IMR-90 (cell line): ENCODE data around the gene SLC26A6. TPM values are rescaled to one million over a fixed set of nuclear protein-coding genes. Genes with fewer than 3 reads are reported as not detected.

Experiments used
- ATAC-seq: fragments of 200-7000 bp; cut with Tn5 transposase; 2 replicates; pipeline ENCODE4 v1.9.1; 2020; ENCODE audit warnings: low read depth, mild to moderate bottlenecking, moderate library complexity
- BruUV-seq: library from RNA; stranded (reverse); fragments of 400-500 nt; replicated peaks from 2 replicates; lab custom pipeline; 2021; lab: Mats Ljungman, UMichigan
- CTCF ChIA-PET: fragments of 300-600 bp; formaldehyde crosslinking; extraction: SDS; loops from one replicate; lab custom pipeline; 2021; ENCODE audit warnings: antibody characterized with exemption; lab: Yijun Ruan, JAX
- POLR2A ChIA-PET: fragments of 300-600 bp; sonication (Branson Sonifier 250); formaldehyde crosslinking; loops from one replicate; lab custom pipeline; 2022; ENCODE audit warnings: antibody characterized with exemption; ENCODE audit not compliant: unreplicated experiment; lab: Charles Lee
- DNase-seq: peaks from one replicate; pipeline ENCODE4 v3.0.0; 2013
- H2AFZ ChIP-seq: replicated peaks from 2 replicates; pipeline ENCODE3; 2013; ENCODE audit warnings: low read length, mild to moderate bottlenecking; ENCODE audit not compliant: poor library complexity
- H2AK5ac ChIP-seq: 2 replicates; pipeline ENCODE4 v1.6.1; 2013; ENCODE audit warnings: low read depth, low read length, inconsistent platforms
- H2AK9ac ChIP-seq: replicated peaks from 2 replicates; pipeline ENCODE3; 2013; ENCODE audit warnings: mild to moderate bottlenecking, low read depth, low read length, moderate library complexity; ENCODE audit not compliant: poor library complexity
- H2BK120ac ChIP-seq: 2 replicates; pipeline ENCODE4 v1.6.1; 2013; ENCODE audit warnings: low read depth, low read length, inconsistent platforms
- H2BK15ac ChIP-seq: 3 replicates; pipeline ENCODE4 v1.6.1; 2013; ENCODE audit warnings: low read depth, low read length, inconsistent platforms
- H2BK20ac ChIP-seq: 2 replicates; pipeline ENCODE4 v1.6.1; 2013; ENCODE audit warnings: low read depth, mild to moderate bottlenecking, inconsistent platforms, low read length, moderate library complexity
- H2BK5ac ChIP-seq: 2 replicates; pipeline ENCODE4 v1.6.1; 2013; ENCODE audit warnings: mild to moderate bottlenecking, low read depth, low read length, inconsistent platforms; ENCODE audit not compliant: poor library complexity, severe bottlenecking
- H3K14ac ChIP-seq: replicated peaks from 2 replicates; pipeline ENCODE4 v1.6.1; 2013; ENCODE audit warnings: low read depth, low read length, inconsistent platforms
- H3K18ac ChIP-seq: 2 replicates; pipeline ENCODE4 v1.6.1; 2013; ENCODE audit warnings: low read depth, low read length, control low read depth
- H3K23ac ChIP-seq: 2 replicates; pipeline ENCODE4 v1.6.1; 2013; ENCODE audit warnings: low read depth, low read length, inconsistent platforms
- H3K27ac ChIP-seq: 2 replicates; pipeline ENCODE4 v1.5.1; 2013; ENCODE audit warnings: mild to moderate bottlenecking, control low read depth, low read length; ENCODE audit not compliant: insufficient read depth
- H3K27me3 ChIP-seq: 2 replicates; pipeline ENCODE4 v1.6.1; 2013; ENCODE audit warnings: low read length; ENCODE audit not compliant: control insufficient read depth, insufficient read depth
- H3K36me3 ChIP-seq: 2 replicates; pipeline ENCODE4 v1.6.1; 2013; ENCODE audit warnings: low read length, mixed read lengths; ENCODE audit not compliant: control insufficient read depth, insufficient read depth
- H3K4ac ChIP-seq: 2 replicates; pipeline ENCODE4 v1.6.1; 2013; ENCODE audit warnings: low read depth, low read length, inconsistent platforms
- H3K4me1 ChIP-seq: 2 replicates; pipeline ENCODE4 v1.6.1; 2013; ENCODE audit warnings: low read length, mixed read lengths; ENCODE audit not compliant: control insufficient read depth, insufficient read depth
- H3K4me2 ChIP-seq: 2 replicates; pipeline ENCODE4 v1.6.1; 2013; ENCODE audit warnings: low read depth, mild to moderate bottlenecking, control low read depth, low read length, moderate library complexity
- H3K4me3 ChIP-seq: 2 replicates; pipeline ENCODE4 v1.5.1; 2013; ENCODE audit warnings: low read depth, mild to moderate bottlenecking, control low read depth, low read length, moderate library complexity; ENCODE audit not compliant: insufficient read depth
- H3K56ac ChIP-seq: 2 replicates; pipeline ENCODE4 v1.6.1; 2013; ENCODE audit warnings: low read length, inconsistent platforms; ENCODE audit not compliant: insufficient read depth; ENCODE audit errors: extremely low read depth
- H3K79me1 ChIP-seq, 2 experiments: 2 replicates each; pipeline ENCODE4 v1.6.1; 2013; ENCODE audit warnings: low read length in 2 of 2, inconsistent platforms in 1 of 2, low read depth in 1 of 2
- H3K9ac ChIP-seq: 2 replicates; pipeline ENCODE4 v1.6.1; 2013; ENCODE audit warnings: low read depth, low read length, control low read depth
- H3K9me1 ChIP-seq: 2 replicates; pipeline ENCODE4 v1.6.1; 2013; ENCODE audit warnings: low read length, inconsistent platforms; ENCODE audit not compliant: insufficient read depth
- H3K9me3 ChIP-seq: 2 replicates; pipeline ENCODE4 v1.6.1; 2013; ENCODE audit warnings: low read length; ENCODE audit not compliant: control insufficient read depth, insufficient read depth
- H4K20me1 ChIP-seq: 2 replicates; pipeline ENCODE4 v1.6.1; 2013; ENCODE audit warnings: low read length, inconsistent platforms; ENCODE audit not compliant: insufficient read depth
- H4K5ac ChIP-seq: 2 replicates; pipeline ENCODE4 v1.6.1; 2013; ENCODE audit warnings: mild to moderate bottlenecking, low read depth, low read length, control low read depth
- H4K8ac ChIP-seq, 2 experiments: 2 replicates each; pipeline ENCODE4 v1.6.1; 2013; ENCODE audit warnings: low read depth in 2 of 2, low read length in 2 of 2, control low read depth in 1 of 2, inconsistent platforms in 1 of 2
- H4K91ac ChIP-seq: 2 replicates; pipeline ENCODE4 v1.6.1; 2013; ENCODE audit warnings: low read depth, low read length, inconsistent platforms; ENCODE audit not compliant: insufficient read depth
- BHLHE40 ChIP-seq: fragments of 150-350 bp; IDR thresholded peaks from 2 replicates; pipeline ENCODE4 v1.6.1; 2016; ENCODE audit warnings: mild to moderate bottlenecking, low read depth, low read length
- CEBPB ChIP-seq: IDR thresholded peaks from 2 replicates; pipeline ENCODE4 v1.6.1; 2012; ENCODE audit warnings: low read depth, low read length, improper control_type of control experiment
- NFE2L2 ChIP-seq: fragments of 150-350 bp; IDR thresholded peaks from 2 replicates; pipeline ENCODE4 v1.6.1; 2016; ENCODE audit warnings: low read depth, mild to moderate bottlenecking, low read length
- POLR2A ChIP-seq: IDR thresholded peaks from 2 replicates; pipeline ENCODE4 v1.6.1; 2012; ENCODE audit warnings: mild to moderate bottlenecking, low read depth, low read length
- RCOR1 ChIP-seq: IDR thresholded peaks from 2 replicates; pipeline ENCODE4 v1.6.1; 2012; ENCODE audit warnings: mild to moderate bottlenecking, low read length, improper control_type of control experiment; ENCODE audit not compliant: insufficient replicate concordance
- WGBS, 2 experiments: methylation state at CpG; one replicate each; pipeline versions ENCODE4 v1.1.5 to v1.1.7; 2013; ENCODE audit warnings: missing lambda C conversion rate in 2 of 2; ENCODE audit not compliant: insufficient read length in 1 of 2; ENCODE audit errors: extremely low coverage in 2 of 2; 5-methylcytosine and 5-hydroxymethylcytosine counted together
- dilution Hi-C: fragments of 300-500 bp; cut with HindIII; formaldehyde crosslinking; loops from one replicate; pipeline ENCODE4 v1.14.3; 2018; ENCODE audit warnings: low sequenced_read_pairs; ENCODE audit not compliant: unreplicated experiment
- in situ Hi-C: fragments of 300-500 bp; cut with MboI; formaldehyde crosslinking; loops from 3 replicates; pipeline ENCODE4 v1.14.3; 2019; ENCODE audit warnings: low sequenced_read_pairs, inconsistent platforms, mixed read lengths
- intact Hi-C: fragments of 100-400 bp; cut with micrococcal nuclease; formaldehyde crosslinking; loops from 2 replicates; pipeline ENCODE4 v1.10.0; 2022
- polyA plus RNA-seq, 3 experiments: library from polyadenylated mRNA; depleted of rRNA; stranded (reverse); fragments of >200 nt; gene quantifications; 2 replicates each; pipeline ENCODE4 v1.2.3, GENCODE V29; 2012; ENCODE audit warnings: low replicate concordance in 1 of 3
- total RNA-seq: library from RNA; depleted of rRNA; stranded (reverse); fragments of >200 nt; gene quantifications from 2 replicates; pipeline ENCODE4 v1.2.3, GENCODE V29; 2012

The SLC26A6 gene
- total and polyA plus RNA-seq, 2 of the 4 experiments (the other 2 are of a cell fraction), result 11.8 to 34.3 TPM

- CTCF ChIA-PET, result no interaction called here
- TF ChIP-seq RCOR1 (no peak), CEBPB (no peak), POLR2A (peak; percentile 17; the same call in 1 of the 2 replicates), NFE2L2 (no peak), BHLHE40 (no peak)
- peak overlapping the region; percentile 81 for H4K5ac ChIP-seq
- H2BK120ac ChIP-seq, result peak overlapping the region; percentile 85
- H4K20me1 ChIP-seq, result peaks cover 17% of the 10 kb centered on the region
- peak overlapping the region; percentile 70; the same call in 1 of the 3 replicates for H2BK15ac ChIP-seq
- peaks cover 63% of the 10 kb centered on the region for H3K9me1 ChIP-seq
- dilution Hi-C loops (no loop called here), intact Hi-C loops (no loop called here), in situ Hi-C loops (no loop called here)
- no peaks in the 10 kb centered on the region for H3K9me3 ChIP-seq
- peak overlapping the region; percentile 97 for H2BK5ac ChIP-seq
- peak overlapping the region; percentile 66; the same call in 1 of the 2 replicates for H3K56ac ChIP-seq
- DNase-seq (peak; percentile 19), ATAC-seq (no peak)
- peak overlapping the region; percentile 52 for H3K4me3 ChIP-seq
- 42% methylated on average over 8 of the region's 39 CpGs; no CpG with 5 or more reads in 1 of the 2 experiments for WGBS, 2 experiments
- H2AK9ac ChIP-seq, result peak overlapping the region; percentile 95
- peak overlapping the region; percentile 94 for H3K27ac ChIP-seq
- peak overlapping the region; percentile 66 for H3K23ac ChIP-seq
- H3K79me1 ChIP-seq, result peaks cover 30 to 80% of the 10 kb centered on the region in 2 experiments
- peak overlapping the region; percentile 85 to 92 for H4K8ac ChIP-seq
- H2BK20ac ChIP-seq, result peak overlapping the region; percentile 72
- H2AFZ ChIP-seq, result peak overlapping the region; percentile 80
- POLR2A ChIA-PET, result interaction anchor here (0.5 kb wide), 1 partner anchor 16 kb away, joined by 12 read pairs; no protein-coding TSS in a partner anchor
- no TSS peak for BruUV-seq
- peak overlapping the region; percentile 88 for H2AK5ac ChIP-seq
- H3K18ac ChIP-seq, result peak overlapping the region; percentile 70
- H3K4me2 ChIP-seq, result peak overlapping the region; percentile 73
- peak overlapping the region; percentile 83 for H3K9ac ChIP-seq
- H3K27me3 ChIP-seq, result no peaks in the 10 kb centered on the region
- H3K4me1 ChIP-seq, result peaks cover 49% of the 10 kb centered on the region
- H4K91ac ChIP-seq, result peak overlapping the region; percentile 92
- H3K4ac ChIP-seq, result peak overlapping the region; percentile 92
- H3K36me3 ChIP-seq, result peaks cover 43% of the 10 kb centered on the region
- peak overlapping the region; percentile 89 for H3K14ac ChIP-seq
These were observed 40.7 kb downstream of the SLC26A6 start for GRCh38 chr3:48594417-48595049.
